AG08395 (cell line): ENCODE measurements around the gene NOL3.

Source experiments
- DNase-seq: peaks from one replicate; pipeline ENCODE4 v3.0.0; 2012; ENCODE audit warnings: mixed read lengths, low spot score

NOL3 gene

GRCh38 chr16:67206838-67207248, 36.5 kb downstream of the NOL3 start:
- no peak for DNase-seq

GRCh38 chr16:67207249-67208091, 37.1 kb downstream of the NOL3 start:
- peak; percentile 84 for DNase-seq

GRCh38 chr16:67208154-67208896, 38.0 kb downstream of the NOL3 start:
- DNase-seq = no peak

GRCh38 chr16:67209565-67209964, 39.2 kb downstream of the NOL3 start:
- no peak for DNase-seq

- no peak for DNase-seq
Measured at GRCh38 chr16:67210069-67210937, 40.0 kb downstream of the NOL3 start.

GRCh38 chr16:67211674-67212073, 41.3 kb downstream of the NOL3 start:
- no peak for DNase-seq

- no peak for DNase-seq
Measured at GRCh38 chr16:67212766-67213165, 42.4 kb downstream of the NOL3 start.

GRCh38 chr16:67213197-67214019, 43.1 kb downstream of the NOL3 start:
- DNase-seq = no peak

GRCh38 chr16:67215706-67216105, 45.4 kb downstream of the NOL3 start:
- DNase-seq = no peak

- DNase-seq = no peak
Measured at GRCh38 chr16:67216612-67217490, 46.5 kb downstream of the NOL3 start.

- DNase-seq = no peak
Measured at GRCh38 chr16:67223992-67224391, 53.7 kb downstream of the NOL3 start.
